ENCODE measurements around the gene MATCAP1. TPM values are rescaled to one million over a fixed set of nuclear protein-coding genes. Genes with fewer than 3 reads are reported as not detected.
A peak's percentile ranks its signal among the peaks of the same experiment; 100 is the strongest.

MATCAP1 gene
- total and polyA plus RNA-seq, 2 of the 13 experiments (the other 11 are each of a cell fraction or from before 2014, with no cell fraction given), result 11.2 to 24.5 TPM

- TF ChIP-seq ZBTB37 (CRISPR knock-in tag; IDR thresholded peaks at IDR 0.05), result no peak
- TF ChIP-seq ZNF7 (CRISPR knock-in tag; IDR thresholded peaks at IDR 0.05), result no peak
- TF ChIP-seq ZXDC (CRISPR knock-in tag; IDR thresholded peaks at IDR 0.05), result no peak
- TF ChIP-seq KMT2B (CRISPR knock-in tag; IDR thresholded peaks at IDR 0.05), result peak; percentile 28; the same call in 1 of the 2 replicates
- TF ChIP-seq ZNF329 (CRISPR knock-in tag; IDR thresholded peaks at IDR 0.05; ENCODE audit: low read depth), result no peak
- TF ChIP-seq ZNF280B (CRISPR knock-in tag; IDR thresholded peaks at IDR 0.05; ENCODE audit: borderline replicate concordance), result peak; percentile 74
- peak; percentile 21; the same call in 1 of the 2 replicates for TF ChIP-seq ZBTB7A (CRISPR knock-in tag; IDR thresholded peaks at IDR 0.05)
- TF ChIP-seq ZNF710 (CRISPR knock-in tag; IDR thresholded peaks at IDR 0.05; ENCODE audit: borderline replicate concordance), result peak; percentile 70; the same call in 1 of the 2 replicates
- no peak for TF ChIP-seq LCORL (IDR thresholded peaks at IDR 0.05)
- peak; percentile 84; the same call in 1 of the 2 replicates for TF ChIP-seq LCORL (CRISPR knock-in tag; IDR thresholded peaks at IDR 0.05)
- no peak for TF ChIP-seq PHB2 (IDR thresholded peaks at IDR 0.05; ENCODE audit: partially characterized antibody)
- TF ChIP-seq ZNF598 (CRISPR knock-in tag; IDR thresholded peaks at IDR 0.05; ENCODE audit: borderline replicate concordance), result peak; percentile 25; the same call in 1 of the 2 replicates
- TF ChIP-seq RFX1 (IDR thresholded peaks at IDR 0.05), result no peak
- peak; percentile 51; the same call in 1 of the 2 replicates for TF ChIP-seq TMF1 (CRISPR knock-in tag; IDR thresholded peaks at IDR 0.05; ENCODE audit: low read depth)
- no peak for TF ChIP-seq ZNF841 (CRISPR knock-in tag; IDR thresholded peaks at IDR 0.05; ENCODE audit: borderline replicate concordance)
- peak; percentile 60; the same call in 1 of the 2 replicates for TF ChIP-seq ZNF543 (CRISPR knock-in tag; IDR thresholded peaks at IDR 0.05)
- TF ChIP-seq ZNF607 (CRISPR knock-in tag; IDR thresholded peaks at IDR 0.05; ENCODE audit: borderline replicate concordance), result peak; percentile 59; the same call in 1 of the 2 replicates
- TF ChIP-seq FOXA3 (CRISPR knock-in tag; IDR thresholded peaks at IDR 0.05), result no peak
- TF ChIP-seq TFAP4 (IDR thresholded peaks at IDR 0.05; ENCODE audit: borderline replicate concordance, low read depth), result peak; percentile 20; the same call in 1 of the 2 replicates
Observed at GRCh38 chr16:67177743-67178699, 5.7 kb downstream of the MATCAP1 start (continued).

Measured in HepG2 (cell line).